ENCODE results near the gene NEUROD2.

Gene NEUROD2

DNA sequence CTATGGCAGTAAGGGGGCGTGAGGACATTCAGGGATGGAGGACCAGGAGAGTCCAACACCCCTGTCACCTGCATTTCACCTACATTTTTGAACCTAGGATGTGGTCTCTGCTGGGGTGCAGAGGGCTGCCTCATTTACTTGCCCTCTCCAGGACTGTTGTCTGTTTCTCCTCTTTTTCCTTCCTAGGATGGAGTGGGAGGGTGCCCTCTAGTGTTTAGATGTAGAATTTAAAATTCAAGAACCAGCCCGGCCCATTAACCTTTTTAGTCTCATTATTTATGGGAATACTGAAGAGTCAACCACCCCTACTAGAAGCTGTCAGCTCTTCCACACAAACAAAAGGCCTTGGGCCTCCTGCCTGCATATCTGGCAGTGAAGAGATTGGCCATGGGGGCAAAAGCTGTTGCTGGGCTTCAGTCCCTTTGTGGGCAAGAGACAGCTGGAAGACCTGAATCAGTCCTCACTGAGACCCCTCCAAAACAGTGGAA lies 26.7 kb upstream of the NEUROD2 start:
- Histone ChIP-seq H2BK120ac (ENCODE audit: low read depth, low read length) (no peak overlapping the region), H2AFZ (ENCODE audit: low read depth, low read length) (no peak overlapping the region), H3K36me3 (ENCODE audit: control insufficient read depth in 1 of 2, insufficient read depth in 2 of 2, low read depth in 1 of 2, low read length in 2 of 2) (no peaks in the 10 kb centered on the region), H3K14ac (ENCODE audit: low read length in 2 of 2) (no peak overlapping the region), H2BK12ac (ENCODE audit: low read length in 2 of 2) (no peak overlapping the region), H2BK15ac (ENCODE audit: low read depth, poor library complexity, severe bottlenecking) (no peak overlapping the region), H3K27ac (ENCODE audit: low read length, poor library complexity, severe bottlenecking) (no peak overlapping the region), H2AK5ac (ENCODE audit: low read length, severe bottlenecking) (no peak overlapping the region), H3K4me1 (ENCODE audit: control insufficient read depth, insufficient read depth, low read depth, low read length) (peaks cover 19% of the 10 kb centered on the region), H3K23ac (ENCODE audit: low read length in 2 of 2) (no peak overlapping the region), H4K91ac (ENCODE audit: low read length) (no peak overlapping the region), H3K4me3 (ENCODE audit: insufficient read depth in 1 of 2, low read depth in 1 of 2, low read length in 2 of 2) (no peak overlapping the region), H3K79me1 (replicated peaks; ENCODE audit: low read length, poor library complexity, severe bottlenecking) (peaks cover 12% of the 10 kb centered on the region), H3K27me3 (ENCODE audit: control insufficient read depth in 1 of 2, insufficient read depth in 1 of 2, low read length in 2 of 2) (peaks cover 28 to 30% of the 10 kb centered on the region in 2 experiments), H4K8ac (ENCODE audit: low read length) (no peak overlapping the region), H3K9me3 (ENCODE audit: control insufficient read depth, low read length) (no peaks in the 10 kb centered on the region), H2BK5ac (ENCODE audit: low read depth, low read length, poor library complexity, severe bottlenecking) (no peak overlapping the region), H3K4me2 (ENCODE audit: low read length, poor library complexity, severe bottlenecking) (no peak overlapping the region), H3K18ac (ENCODE audit: low read depth in 1 of 2, low read length in 2 of 2) (no peak overlapping the region), H3K9ac (ENCODE audit: low read length) (no peak overlapping the region), H3K4ac (ENCODE audit: low read depth in 1 of 2, low read length in 2 of 2) (no peak overlapping the region)
- 100% methylated on average over 1 of the region's 2 CpGs for WGBS
- peak; percentile 56 for DNase-seq

- H3K18ac ChIP-seq (ENCODE audit: low read depth in 1 of 2, low read length in 2 of 2), result no peak overlapping the region
- no peak overlapping the region for H2BK120ac ChIP-seq (ENCODE audit: low read depth, low read length)
- no peak overlapping the region for H2BK5ac ChIP-seq (ENCODE audit: low read depth, low read length, poor library complexity, severe bottlenecking)
- H2AK5ac ChIP-seq (ENCODE audit: low read length, severe bottlenecking), result no peak overlapping the region
- no peak overlapping the region for H4K8ac ChIP-seq (ENCODE audit: low read length)
- no peak overlapping the region for H3K14ac ChIP-seq (ENCODE audit: low read length in 2 of 2)
- H3K27me3 ChIP-seq (ENCODE audit: control insufficient read depth in 1 of 2, insufficient read depth in 1 of 2, low read length in 2 of 2), result peaks cover 36 to 38% of the 10 kb centered on the region in 2 experiments
- no peak overlapping the region for H2BK12ac ChIP-seq (ENCODE audit: low read length in 2 of 2)
- DNase-seq, result no peak
- H3K4me1 ChIP-seq (ENCODE audit: control insufficient read depth, insufficient read depth, low read depth, low read length), result peaks cover 17% of the 10 kb centered on the region
- no peak overlapping the region for H3K9ac ChIP-seq (ENCODE audit: low read length)
- H4K91ac ChIP-seq (ENCODE audit: low read length), result no peak overlapping the region
- no peak overlapping the region for H3K4me2 ChIP-seq (ENCODE audit: low read length, poor library complexity, severe bottlenecking)
- H3K36me3 ChIP-seq (ENCODE audit: control insufficient read depth in 1 of 2, insufficient read depth in 2 of 2, low read depth in 1 of 2, low read length in 2 of 2), result no peaks in the 10 kb centered on the region
- H3K9me3 ChIP-seq (ENCODE audit: control insufficient read depth, low read length), result no peaks in the 10 kb centered on the region
- H2BK15ac ChIP-seq (ENCODE audit: low read depth, poor library complexity, severe bottlenecking), result no peak overlapping the region
- no peak overlapping the region for H3K4me3 ChIP-seq (ENCODE audit: insufficient read depth in 1 of 2, low read depth in 1 of 2, low read length in 2 of 2)
- no peak overlapping the region for H3K4ac ChIP-seq (ENCODE audit: low read depth in 1 of 2, low read length in 2 of 2)
- WGBS, result 68% methylated on average over 8 of the region's 8 CpGs
- H3K27ac ChIP-seq (ENCODE audit: low read length, poor library complexity, severe bottlenecking), result no peak overlapping the region
- H3K23ac ChIP-seq (ENCODE audit: low read length in 2 of 2), result no peak overlapping the region
- H3K79me1 ChIP-seq (replicated peaks; ENCODE audit: low read length, poor library complexity, severe bottlenecking), result peaks cover 11% of the 10 kb centered on the region
- no peak overlapping the region for H2AFZ ChIP-seq (ENCODE audit: low read depth, low read length)
Observed at GRCh38 chr17:39633570-39634183, 26.0 kb upstream of the NEUROD2 start.

DNA sequence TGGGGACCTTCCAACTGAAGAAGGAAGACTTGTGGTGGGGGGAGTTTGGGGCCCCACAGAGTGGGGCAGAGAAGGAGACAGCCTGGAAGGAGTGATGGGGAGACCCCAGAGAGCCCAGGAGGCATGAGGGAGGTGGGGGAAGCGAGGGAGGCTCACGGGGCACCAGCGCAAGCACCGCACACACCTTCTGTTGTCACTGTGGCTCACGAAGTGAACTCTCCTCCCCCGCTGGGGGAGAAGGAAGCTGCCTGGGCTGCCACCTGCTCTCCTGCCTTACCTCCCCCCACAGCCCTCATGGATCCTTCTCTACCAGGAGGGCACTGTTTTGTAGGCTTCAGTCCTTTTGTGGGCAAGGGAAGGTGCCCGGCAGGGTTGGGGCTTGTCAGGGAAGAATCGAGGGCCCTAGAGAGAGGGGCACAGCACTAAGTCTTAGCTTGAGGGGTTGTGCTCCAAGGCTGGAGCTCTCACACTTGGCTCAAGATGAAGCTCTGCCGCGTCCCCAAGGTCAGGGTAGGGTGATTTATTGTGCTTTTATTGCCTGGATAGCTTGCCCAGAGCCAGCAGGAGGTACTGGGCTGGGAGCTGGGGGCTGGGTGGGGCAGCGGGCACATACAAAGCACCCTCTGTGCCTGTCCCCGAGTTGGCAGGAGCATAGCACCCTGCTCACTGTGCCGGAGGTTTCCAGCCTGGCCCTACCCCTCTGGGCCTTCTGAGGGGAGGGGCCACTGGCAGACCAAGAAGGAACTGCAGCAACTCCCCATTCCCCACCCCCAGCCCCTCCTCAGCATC lies 24.6 kb upstream of the NEUROD2 start:
- Histone ChIP-seq H3K23ac (ENCODE audit: low read length in 2 of 2) (no peak overlapping the region), H4K8ac (ENCODE audit: low read length) (no peak overlapping the region), H3K14ac (ENCODE audit: low read length in 2 of 2) (no peak overlapping the region), H2BK12ac (ENCODE audit: low read length in 2 of 2) (no peak overlapping the region), H4K91ac (ENCODE audit: low read length) (no peak overlapping the region), H3K4me3 (ENCODE audit: insufficient read depth in 1 of 2, low read depth in 1 of 2, low read length in 2 of 2) (no peak overlapping the region), H3K4me1 (ENCODE audit: control insufficient read depth, insufficient read depth, low read depth, low read length) (peaks cover 14% of the 10 kb centered on the region), H2AK5ac (ENCODE audit: low read length, severe bottlenecking) (no peak overlapping the region), H3K18ac (ENCODE audit: low read depth in 1 of 2, low read length in 2 of 2) (no peak overlapping the region), H3K4ac (ENCODE audit: low read depth in 1 of 2, low read length in 2 of 2) (no peak overlapping the region), H3K27ac (ENCODE audit: low read length, poor library complexity, severe bottlenecking) (no peak overlapping the region), H2BK120ac (ENCODE audit: low read depth, low read length) (no peak overlapping the region), H3K9me3 (ENCODE audit: control insufficient read depth, low read length) (no peaks in the 10 kb centered on the region), H3K79me1 (replicated peaks; ENCODE audit: low read length, poor library complexity, severe bottlenecking) (peaks cover under 1% of the 10 kb centered on the region), H3K36me3 (ENCODE audit: control insufficient read depth in 1 of 2, insufficient read depth in 2 of 2, low read depth in 1 of 2, low read length in 2 of 2) (no peaks in the 10 kb centered on the region), H3K4me2 (ENCODE audit: low read length, poor library complexity, severe bottlenecking) (no peak overlapping the region), H3K9ac (ENCODE audit: low read length) (no peak overlapping the region), H2BK5ac (ENCODE audit: low read depth, low read length, poor library complexity, severe bottlenecking) (no peak overlapping the region), H2AFZ (ENCODE audit: low read depth, low read length) (no peak overlapping the region), H3K27me3 (ENCODE audit: control insufficient read depth in 1 of 2, insufficient read depth in 1 of 2, low read length in 2 of 2) (peaks cover 49 to 50% of the 10 kb centered on the region in 2 experiments), H2BK15ac (ENCODE audit: low read depth, poor library complexity, severe bottlenecking) (no peak overlapping the region)
- no peak for DNase-seq
- WGBS, result 67% methylated on average over 13 of the region's 13 CpGs

DNA sequence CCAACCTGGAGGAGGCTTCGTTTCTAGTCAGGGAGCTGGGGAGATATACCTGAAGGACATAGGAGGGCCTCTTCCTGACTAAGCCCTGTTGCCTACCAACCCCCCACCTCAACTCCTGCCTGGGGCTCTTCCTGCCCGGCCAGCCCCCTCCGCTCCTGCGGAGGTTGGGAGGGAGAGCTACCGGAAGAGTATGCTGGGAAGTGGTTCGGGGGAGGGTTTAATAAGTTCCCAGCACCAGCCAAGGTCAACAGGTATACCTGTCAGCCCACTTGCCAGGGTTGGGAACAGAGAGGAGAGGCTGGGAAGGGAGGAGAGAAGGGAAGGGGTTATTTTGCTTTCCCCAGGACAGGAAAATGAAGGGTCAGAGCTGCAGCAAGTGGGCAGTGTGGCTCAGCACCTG lies 23.7 kb upstream of the NEUROD2 start:
- Histone ChIP-seq H3K4ac (ENCODE audit: low read depth in 1 of 2, low read length in 2 of 2) (no peak overlapping the region), H3K4me3 (ENCODE audit: insufficient read depth in 1 of 2, low read depth in 1 of 2, low read length in 2 of 2) (no peak overlapping the region), H2BK120ac (ENCODE audit: low read depth, low read length) (no peak overlapping the region), H3K27me3 (ENCODE audit: control insufficient read depth in 1 of 2, insufficient read depth in 1 of 2, low read length in 2 of 2) (peaks cover 55 to 60% of the 10 kb centered on the region in 2 experiments), H3K18ac (ENCODE audit: low read depth in 1 of 2, low read length in 2 of 2) (no peak overlapping the region), H2AFZ (ENCODE audit: low read depth, low read length) (no peak overlapping the region), H4K91ac (ENCODE audit: low read length) (no peak overlapping the region), H2BK15ac (ENCODE audit: low read depth, poor library complexity, severe bottlenecking) (no peak overlapping the region), H3K9me3 (ENCODE audit: control insufficient read depth, low read length) (no peaks in the 10 kb centered on the region), H3K79me1 (replicated peaks; ENCODE audit: low read length, poor library complexity, severe bottlenecking) (no peaks in the 10 kb centered on the region), H3K9ac (ENCODE audit: low read length) (no peak overlapping the region), H3K14ac (ENCODE audit: low read length in 2 of 2) (no peak overlapping the region), H3K23ac (ENCODE audit: low read length in 2 of 2) (no peak overlapping the region), H4K8ac (ENCODE audit: low read length) (no peak overlapping the region), H3K36me3 (ENCODE audit: control insufficient read depth in 1 of 2, insufficient read depth in 2 of 2, low read depth in 1 of 2, low read length in 2 of 2) (no peaks in the 10 kb centered on the region), H3K4me1 (ENCODE audit: control insufficient read depth, insufficient read depth, low read depth, low read length) (peaks cover 21% of the 10 kb centered on the region), H3K27ac (ENCODE audit: low read length, poor library complexity, severe bottlenecking) (no peak overlapping the region), H2AK5ac (ENCODE audit: low read length, severe bottlenecking) (no peak overlapping the region), H2BK5ac (ENCODE audit: low read depth, low read length, poor library complexity, severe bottlenecking) (no peak overlapping the region), H2BK12ac (ENCODE audit: low read length in 2 of 2) (no peak overlapping the region), H3K4me2 (ENCODE audit: low read length, poor library complexity, severe bottlenecking) (no peak overlapping the region)
- WGBS, result 13% methylated on average over 4 of the region's 6 CpGs
- no peak for DNase-seq

Measured in mesenchymal stem cell (in vitro differentiated cells and primary cell).